AG08396 (cell line): Measurements from ENCODE around the gene TAPBP.
"Not testable (repeated sequence)": the region's sequence is repeated elsewhere in the genome, so short reads cannot be mapped to it uniquely, and the experiment has no call there.

Experiments used
- DNase-seq: peaks from one replicate; pipeline ENCODE4 v3.0.0; 2012; ENCODE audit warnings: low spot score, mixed read lengths

Gene TAPBP

DNA sequence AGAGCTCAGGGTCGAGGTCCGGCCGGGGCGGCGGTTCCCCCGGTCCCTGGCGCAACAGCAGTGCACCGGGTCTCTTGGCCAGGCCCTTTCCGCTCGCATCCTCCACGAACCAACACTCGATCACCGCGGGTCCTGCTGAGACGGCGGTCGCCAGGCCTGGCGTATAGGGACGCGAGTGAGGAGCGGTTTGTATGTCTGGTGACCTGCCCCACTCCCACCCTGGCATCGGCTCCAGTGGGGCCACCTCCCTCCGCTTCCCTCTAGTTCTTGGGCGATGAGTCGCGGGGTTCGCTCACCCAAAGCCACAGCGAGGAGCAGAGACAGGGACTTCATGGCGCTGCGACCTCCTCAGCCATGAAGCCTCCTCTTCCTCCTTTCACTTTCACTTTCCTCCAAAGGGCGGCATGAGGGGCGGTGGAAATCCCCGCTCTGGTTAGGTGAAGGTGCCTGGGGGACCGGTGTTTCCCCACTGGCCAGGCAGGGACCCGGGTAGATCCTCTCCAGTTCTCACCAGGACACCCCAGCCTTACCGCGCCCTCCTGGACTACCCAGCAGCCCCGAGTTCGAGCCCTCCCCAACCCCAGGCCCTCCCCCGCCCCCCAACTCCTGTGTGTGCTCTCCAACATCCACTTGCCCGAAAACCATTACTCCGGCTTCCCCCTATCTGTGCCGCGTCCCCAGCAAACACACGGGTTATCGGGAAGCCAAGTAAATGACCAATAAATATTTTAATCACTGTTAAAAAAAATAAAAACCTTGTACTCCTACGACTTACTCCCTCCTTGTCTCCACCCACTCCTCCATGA, at the start of gene TAPBP:
TSS of gene TAPBP (minus strand) at position 370 of the 806 bp plus-strand sequence. CDS start at position 333, 37 bp downstream.
- DNase-seq, result peak; percentile 70

DNA sequence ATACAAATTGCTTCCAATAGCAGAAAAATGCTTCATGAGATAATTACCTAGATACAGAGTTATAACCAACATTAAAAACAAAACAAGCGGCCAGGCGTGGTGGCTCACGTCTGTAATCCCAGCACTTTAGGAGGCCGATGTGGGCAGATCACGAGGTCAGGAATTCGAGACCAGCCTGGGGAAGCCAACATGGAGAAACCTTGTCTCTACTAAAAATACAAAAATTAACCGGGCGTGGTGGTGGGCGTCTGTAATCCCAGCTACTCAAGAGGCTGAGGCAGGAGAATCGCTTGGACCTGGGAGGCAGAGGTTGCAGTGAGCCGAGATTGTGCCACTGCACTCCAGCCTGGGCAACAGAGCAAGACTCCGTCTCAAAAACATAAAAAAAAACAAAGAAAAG, 49.6 kb upstream of the TAPBP start:
- not testable (repeated sequence) for DNase-seq

DNA sequence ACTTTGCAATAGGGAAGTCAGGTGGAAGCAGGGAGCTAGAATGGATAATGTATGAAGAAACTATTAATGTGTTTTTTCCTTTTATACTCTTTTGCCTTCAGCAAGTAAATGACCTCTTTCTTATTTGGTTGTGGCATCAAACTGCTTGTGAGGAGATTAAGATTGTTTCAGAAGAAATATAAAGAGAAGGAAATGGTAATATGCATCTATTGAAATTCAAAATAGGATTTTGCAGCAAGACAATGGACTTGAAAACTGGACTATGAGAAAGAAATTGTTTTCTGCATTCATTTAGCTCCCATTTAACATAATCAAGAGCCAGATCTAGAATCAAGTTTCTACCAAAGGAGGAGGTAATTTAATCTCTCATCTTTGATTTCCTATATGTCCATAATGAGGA, 45.5 kb upstream of the TAPBP start:
- DNase-seq, result no peak

DNA sequence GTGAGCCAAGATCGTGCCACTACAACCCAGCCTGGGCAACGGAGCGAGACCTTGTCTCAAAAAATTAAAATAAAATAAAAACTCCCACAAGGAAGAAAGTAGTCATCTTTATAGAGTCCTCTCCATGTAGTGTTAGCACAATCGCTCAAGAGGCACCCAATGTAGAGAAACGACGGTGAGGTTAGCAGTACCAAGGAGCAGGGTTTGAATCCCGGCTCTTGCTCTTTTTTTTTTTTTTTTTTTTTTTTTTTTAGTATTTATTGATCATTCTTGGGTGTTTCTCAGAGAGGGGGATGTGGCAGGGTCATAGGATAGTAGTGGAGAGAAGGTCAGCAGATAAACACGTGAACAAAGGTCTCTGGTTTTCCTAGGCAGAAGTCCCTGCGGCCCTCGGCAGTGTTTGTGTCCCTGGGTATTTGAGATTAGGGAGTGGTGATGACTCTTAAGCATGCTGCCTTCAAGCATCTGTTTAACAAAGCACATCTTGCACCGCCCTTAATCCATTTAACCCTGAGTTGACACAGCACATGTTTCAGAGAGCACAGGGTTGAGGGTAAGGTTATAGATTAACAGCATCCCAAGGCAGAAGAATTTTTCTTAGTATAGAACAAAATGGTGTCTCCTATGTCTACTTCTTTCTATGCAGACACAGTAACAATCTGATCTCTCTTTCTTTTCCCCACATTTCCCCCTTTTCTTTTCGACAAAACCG, 43.4 kb upstream of the TAPBP start:
- not testable (repeated sequence) for DNase-seq

DNA sequence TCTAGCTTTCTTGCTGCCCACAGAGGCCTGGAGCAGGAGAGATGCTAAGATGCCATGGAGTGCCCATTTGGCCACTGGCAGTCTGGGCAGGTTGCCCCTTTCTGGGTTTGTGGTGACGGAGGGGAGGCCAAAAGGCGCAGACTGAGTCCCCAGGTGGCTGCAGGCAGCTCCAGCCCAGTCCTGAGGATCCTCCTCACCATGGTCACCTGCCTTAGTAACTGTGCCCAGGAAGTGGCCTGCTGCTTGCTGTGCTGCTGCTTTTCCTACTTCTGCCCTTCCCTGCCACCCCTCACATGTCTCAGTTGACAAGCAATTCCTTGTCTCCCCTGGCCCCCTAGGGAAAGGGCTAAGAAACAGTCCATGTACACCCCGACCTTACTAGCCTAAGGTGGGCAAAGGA, 42.4 kb upstream of the TAPBP start:
- no peak for DNase-seq

DNA sequence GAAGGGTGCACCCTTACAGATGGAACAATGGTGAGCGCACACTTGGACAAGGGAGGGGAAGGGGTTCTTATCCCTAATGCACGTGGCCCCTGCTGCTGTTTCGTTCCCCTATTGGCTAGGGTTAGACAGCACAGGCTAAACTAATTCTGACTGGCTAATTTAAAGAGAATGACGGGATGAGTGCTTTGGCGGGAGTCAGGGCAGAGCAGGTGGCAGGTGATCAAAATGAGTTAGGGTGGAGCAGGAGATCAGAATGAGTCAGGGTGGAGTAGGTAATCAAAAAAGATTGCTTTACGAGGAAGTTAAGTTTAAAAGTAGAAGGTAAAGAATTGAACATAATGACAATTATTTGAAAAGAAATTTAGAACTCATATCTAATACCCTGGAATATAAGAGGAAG, 42.0 kb upstream of the TAPBP start:
- not testable (repeated sequence) for DNase-seq

DNA sequence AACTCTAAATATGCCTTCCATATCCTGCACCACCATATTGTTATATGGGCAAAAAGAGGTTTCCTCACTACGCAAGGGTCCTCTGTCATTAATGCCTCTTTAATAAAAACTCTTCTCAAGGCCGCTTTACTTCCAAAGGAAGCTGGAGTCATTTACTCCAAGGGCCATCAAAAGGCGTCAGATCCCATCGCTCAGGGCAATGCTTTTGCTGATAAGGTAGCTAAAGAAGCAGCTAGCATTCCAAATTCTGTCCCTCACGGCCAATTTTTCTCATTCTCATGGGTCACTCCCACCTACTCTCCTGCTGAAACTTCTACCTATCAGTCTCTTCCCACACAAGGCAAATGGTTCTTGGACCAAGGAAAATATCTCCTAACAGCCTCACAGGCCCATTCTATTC, 33.9 kb upstream of the TAPBP start:
- DNase-seq, result no peak

DNA sequence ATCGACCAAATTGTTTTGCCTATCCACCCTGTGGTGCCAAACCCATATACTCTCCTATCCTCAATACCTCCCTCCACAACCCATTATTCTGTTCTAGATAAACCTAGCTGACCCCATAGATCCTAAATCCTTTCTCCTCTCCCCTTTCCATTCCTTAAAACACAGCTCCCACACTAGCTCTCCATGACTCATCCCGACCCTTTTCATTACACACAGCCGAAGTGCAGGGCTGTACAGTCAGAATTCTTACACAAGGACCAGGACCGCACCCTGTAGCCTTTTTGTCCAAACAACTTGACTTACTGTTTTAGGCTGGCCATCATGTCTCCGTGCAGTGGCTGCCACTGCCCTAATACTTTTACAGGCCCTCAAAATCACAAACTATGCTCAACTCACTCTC, 33.1 kb upstream of the TAPBP start:
- DNase-seq, result not testable (repeated sequence)

DNA sequence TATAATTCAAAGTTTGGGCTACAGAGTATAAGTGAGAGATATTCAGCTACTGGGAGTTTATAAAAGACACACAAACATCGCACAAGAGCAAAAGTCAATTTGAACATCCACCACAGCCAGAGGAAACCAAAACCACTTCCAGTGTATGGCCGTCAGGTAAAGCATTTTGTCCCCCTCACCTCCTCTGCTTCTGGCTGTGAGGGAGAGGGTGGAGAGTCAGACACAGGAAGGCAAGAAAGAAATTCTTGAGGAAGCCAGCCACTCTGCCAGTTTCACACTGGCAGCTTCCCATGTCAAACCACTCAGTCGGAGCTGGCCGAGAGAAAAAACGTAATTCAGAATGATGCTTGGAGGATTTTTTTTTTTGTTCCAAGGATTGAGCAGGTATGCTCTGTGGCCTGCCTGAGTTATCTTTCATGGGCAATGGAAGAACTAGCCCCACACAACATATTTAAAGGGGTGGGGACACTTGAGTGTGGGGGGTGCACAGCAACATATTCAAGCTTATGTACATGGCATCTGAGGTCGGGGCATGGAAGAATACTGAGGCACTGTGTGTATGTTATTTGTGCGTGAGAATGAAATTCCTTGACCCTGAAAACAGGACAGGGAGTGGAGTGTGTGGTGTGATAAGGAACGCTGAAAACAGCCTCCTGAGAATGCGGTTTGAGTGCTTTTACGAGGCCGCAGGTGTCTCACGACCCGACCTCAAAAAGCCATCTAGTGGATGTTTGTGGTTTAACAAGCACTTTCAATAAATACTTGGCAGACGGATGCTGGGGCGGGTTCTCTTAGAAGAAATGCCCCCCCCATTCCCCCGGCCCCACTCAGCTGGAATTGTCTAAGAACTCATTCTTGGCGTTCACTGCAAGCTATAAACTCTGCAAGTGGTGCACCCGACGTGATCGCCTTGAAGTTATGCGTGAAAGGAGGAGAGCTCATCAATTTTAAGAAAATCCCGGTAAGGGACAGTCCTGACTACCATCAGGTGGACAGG, 31.1 kb upstream of the TAPBP start:
- peak; percentile 61 for DNase-seq

DNA sequence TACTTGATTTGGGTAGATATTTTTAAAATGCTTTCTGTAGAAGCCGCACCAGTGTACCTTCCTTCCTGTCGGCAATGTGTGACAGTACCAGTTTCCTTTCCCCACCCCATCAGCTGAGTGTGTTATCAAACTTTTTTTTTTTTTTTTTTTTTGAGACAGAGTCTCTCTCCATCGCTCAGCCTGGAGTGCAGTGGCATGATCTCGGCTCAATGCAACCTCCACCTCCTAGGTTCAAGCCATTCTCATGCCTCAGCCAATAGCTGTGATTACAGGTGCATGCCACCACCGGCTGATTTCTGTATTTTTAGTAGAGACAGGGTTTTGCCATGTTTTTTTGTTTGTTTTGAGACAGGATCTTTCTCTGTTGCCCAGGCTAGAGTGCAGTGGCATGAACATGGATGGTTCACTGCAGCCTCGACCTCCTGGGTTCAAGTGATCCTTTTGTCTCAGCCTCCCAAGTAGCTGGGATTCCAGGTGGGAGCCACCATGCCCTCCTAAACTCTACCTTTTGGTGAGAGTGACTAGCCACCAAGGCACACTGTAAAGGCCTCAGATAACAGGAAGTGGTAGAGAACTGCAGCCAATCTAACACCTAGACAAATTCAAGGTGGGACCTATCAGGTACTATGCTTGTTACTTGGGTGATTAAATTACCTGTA, 30.2 kb upstream of the TAPBP start:
- DNase-seq, result no peak

DNA sequence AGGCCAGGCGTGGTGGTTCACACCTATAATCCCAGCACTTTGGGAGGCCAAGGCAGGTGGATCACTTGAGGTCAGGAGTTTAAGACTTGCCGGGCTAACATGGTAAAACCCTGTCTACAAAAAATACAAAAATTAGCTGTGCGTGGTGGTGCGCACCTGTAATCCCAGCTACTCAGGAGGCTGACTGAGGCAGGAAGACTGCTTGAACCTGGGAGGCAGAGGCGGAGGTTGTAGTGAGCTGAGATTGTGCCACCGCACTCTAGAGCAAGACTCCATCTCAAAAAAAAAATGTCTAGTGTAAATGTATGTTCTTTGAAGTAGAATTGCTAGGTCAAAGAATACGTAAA, 29.7 kb upstream of the TAPBP start:
- not testable (repeated sequence) for DNase-seq

DNA sequence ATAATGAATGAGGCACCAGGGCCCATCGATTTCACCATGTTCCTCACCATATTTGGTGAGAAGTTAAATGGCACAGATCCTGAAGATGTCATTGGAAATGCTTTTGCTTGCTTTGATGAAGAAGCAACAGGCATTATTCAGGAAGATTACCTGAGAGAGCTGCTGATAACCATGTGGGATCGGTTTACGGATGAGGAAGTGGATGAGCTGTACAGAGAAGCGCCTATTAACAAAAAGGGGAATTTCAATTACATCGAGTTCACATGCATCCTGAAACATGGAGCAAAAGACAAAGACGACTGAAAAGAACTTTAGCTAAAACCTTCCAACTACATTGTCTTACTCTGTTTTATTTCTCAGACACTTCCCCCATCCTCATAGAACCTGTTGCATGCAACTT, 25.3 kb upstream of the TAPBP start:
- no peak for DNase-seq

DNA sequence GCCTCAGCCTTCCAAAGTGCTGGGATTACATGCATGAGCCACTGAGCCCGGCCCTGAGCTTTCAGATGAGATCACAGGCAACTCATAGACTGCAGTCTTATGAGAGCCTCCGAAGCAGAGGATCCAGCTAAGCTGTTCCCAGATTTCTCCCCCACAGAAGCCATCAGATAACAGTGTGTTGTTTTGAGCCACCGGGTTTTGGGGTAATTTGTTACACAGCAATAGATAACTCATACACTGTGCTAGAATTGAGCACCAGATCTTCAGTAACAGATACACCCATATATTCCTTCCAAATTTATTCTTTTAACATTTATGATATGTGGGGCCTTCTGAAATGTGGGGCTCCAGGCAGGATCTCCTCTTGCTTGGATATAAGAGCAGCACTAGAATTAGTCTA, 22.6 kb upstream of the TAPBP start:
- DNase-seq, result no peak

DNA sequence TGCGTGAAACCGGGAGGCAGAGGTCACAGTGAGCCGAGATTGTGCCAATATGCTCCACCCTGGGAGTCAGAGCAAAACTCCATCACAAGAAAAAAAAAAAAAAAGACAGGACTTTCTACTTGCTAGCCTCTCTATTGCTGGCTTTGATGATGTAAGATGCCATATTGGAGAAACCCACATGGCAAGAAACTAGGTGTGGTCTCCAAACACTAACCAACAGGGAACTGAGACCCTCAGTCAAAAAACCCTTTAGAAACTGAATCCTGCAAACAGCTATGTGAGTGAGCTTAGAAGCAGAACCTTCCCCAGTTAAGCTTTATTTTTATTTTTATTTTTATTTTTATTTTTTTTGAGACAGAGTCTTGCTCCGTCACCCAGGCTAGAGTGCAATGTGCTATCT, 22.0 kb upstream of the TAPBP start:
- DNase-seq, result no peak

DNA sequence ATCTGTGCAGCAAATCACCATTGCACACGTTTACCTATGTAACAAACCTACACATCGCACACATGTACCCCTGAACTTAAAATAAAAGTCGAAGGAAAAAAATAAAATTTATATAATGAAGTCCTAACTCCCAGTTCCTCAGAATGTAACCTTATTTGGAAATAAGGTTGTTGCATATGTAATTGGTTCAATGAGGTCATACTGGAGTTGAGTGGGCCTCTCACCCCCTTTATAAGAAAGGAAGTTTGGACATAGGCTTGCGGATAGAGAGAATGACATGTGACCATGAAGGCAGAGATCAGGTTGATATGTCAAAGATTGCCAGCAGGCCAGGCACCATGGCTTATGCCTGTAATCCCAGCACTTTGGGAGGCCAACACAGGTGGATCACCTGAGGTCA, 19.8 kb upstream of the TAPBP start:
- no peak for DNase-seq

DNA sequence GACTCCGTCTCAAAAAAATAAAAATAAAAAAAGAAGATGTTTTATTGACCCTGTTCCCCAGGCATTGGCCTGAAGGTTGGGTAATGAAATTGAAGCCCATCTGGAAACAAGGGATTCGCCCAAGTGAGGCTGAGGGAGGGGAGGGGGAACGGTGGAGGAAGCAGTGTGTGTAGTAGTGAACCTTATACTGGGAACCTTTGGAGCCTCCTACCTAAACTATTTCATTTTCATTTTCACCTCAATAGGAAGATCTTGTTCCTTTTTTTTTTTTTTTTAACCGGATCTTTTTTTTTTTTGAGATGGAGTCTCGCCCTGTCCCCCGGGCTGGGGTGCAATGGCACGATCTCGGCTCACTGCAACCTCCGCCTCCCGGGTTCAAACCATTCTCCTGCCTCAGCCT, 16.9 kb upstream of the TAPBP start:
- DNase-seq, result no peak

DNA sequence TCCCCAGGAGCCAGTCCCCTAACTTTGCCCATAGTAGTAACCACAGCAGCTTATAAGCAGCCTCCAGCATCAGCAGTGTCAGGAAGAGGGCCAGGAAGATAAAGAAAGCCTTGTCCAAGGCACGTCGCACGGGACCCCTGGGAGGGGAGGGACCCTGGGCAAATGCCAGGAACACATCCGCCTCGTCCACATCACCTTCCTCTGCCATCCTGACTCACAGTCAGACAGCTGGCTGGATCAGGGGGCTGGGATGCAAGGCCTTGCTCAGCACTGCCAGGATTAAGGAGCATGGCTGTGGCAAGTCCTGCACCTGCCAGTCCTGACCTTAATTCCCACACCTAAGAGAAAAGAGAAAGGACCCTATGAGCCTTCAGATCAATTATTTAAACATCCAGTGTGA, 15.2 kb upstream of the TAPBP start:
- no peak for DNase-seq

DNA sequence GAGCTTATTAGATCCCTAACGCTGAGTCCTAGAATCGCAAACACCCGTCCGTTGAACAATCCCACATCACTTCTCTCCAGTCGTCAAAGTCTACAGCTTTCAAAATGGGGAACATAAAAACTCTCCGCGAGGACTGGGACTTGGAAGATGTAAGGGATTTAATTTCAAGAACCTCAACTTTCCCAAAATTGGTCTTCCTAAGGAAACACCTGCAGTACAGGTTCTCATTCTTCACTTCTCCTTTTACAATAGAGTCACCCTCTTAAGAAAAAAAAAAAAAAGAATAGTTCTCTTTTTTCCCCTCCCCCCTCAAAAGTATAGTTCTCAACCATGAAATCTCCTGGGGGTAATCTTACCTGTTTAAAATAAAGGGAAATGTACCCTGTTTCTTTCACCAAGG, 10.2 kb upstream of the TAPBP start:
- no peak for DNase-seq

DNA sequence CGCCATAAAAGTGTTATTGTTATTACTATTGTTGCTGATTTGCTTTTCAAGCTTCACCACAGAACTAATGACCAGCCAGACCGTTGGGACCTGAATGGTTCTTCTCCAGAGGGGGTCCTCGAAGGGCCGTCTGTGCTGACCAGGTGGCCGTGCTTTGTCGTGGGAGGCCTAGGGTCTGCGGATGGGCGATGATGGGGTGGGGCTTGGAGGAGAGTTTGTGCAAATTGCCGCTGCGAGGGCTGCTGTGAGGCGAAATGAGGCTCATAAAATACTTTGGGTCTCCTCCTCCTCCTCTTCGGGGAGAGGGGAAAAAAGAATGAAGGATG, 9.7 kb upstream of the TAPBP start:
- DNase-seq, result no peak

DNA sequence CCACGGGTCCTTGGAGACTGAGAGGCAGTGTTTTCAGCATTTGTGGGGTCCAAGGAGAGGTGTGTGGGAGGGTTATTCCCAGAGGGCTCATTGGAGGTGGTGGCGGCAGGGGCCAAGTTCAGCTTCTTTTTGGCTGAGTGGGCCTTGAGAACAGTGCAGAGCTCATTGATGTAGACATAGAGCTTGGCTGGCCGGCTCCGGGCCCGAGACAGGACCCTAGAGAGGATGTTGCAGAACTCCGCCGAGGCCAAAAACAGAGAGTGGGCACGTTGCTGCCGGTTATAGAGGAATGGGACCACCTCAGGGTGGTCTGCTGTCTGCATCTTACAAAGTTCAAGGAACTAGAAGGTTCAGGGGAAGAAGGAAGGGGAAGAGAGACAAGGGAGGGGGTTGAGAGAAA, 7.3 kb upstream of the TAPBP start:
- no peak for DNase-seq

DNA sequence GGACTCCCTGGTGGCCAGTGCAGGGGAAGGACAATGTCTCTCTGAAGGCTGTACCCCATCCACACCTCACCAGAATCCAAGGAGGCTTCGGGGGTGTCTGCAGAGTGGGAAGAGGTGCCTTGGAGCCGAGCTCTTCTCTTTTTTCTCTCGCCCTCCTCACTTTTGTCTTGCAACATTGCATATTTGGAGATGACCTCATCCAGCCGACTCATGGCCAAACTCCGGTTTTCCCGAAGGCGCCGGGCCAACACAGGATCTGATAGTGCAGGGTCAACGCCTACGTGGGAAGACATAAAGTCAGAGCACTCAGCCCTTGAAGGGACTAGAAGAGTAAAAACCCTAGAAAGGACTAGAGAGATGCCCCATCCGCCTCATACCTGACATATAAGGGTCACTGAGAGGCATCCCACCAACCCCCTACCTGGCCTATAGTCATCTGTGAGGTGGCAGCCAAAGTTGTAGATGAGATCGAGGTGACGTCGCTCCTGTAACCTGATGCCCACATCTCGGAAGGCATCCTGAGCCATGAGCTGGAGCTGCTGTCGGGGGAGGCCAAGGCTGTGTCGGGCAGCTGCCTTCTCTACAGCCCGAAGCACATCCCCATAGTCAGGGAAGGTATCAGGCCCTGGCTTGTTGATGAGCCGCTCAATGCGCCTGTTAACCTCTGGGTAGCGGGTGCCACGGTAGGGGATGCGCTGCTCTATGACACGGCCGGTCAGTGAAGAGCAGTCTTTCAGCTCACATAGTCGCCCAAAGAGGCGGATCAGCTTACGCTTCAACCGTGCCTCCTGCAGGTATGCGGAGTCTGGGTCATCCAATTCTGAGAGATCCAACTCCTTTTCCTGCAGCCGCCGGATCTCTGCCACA, 6.7 kb upstream of the TAPBP start:
- DNase-seq, result peak; percentile 78
